ENCODE results near the gene ERG. TPM values are rescaled to one million over a fixed set of nuclear protein-coding genes. Genes with fewer than 3 reads are reported as not detected.

Gene ERG
- total RNA-seq, 1 experiment from 2014 or later: 0.11 TPM

DNA sequence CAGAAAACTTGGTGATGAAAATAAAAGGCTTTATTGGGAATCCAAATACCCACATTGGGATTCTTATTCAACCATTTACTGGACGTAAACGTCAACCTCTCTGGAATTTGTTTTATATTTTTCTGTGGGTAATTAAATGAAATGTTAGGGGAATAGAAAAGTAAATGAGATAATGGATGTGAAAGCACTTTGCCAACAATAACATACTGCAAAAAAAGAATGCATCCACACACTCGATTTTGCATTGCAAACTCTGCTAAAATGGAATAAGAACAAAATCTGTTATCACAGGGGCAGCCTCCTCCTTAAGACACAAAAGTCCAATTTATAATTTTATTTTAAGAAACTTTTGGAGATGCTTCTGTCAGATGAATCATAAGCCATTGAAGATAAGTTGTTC, 88.4 kb downstream of the ERG start:
- Histone ChIP-seq H4K20me1 (ENCODE audit: control insufficient read depth, insufficient read depth, insufficient read length) (no peaks in the 10 kb centered on the region), H2BK120ac (ENCODE audit: low read depth, low read length, poor library complexity, severe bottlenecking) (no peak overlapping the region), H3K27ac (ENCODE audit: insufficient read length, low read depth, low read length) (no peak overlapping the region), H2BK12ac (ENCODE audit: insufficient read length, low read depth, low read length) (no peak overlapping the region), H3K23me2 (ENCODE audit: insufficient read length, low read depth, low read length, poor library complexity, severe bottlenecking) (no peaks in the 10 kb centered on the region), H3K4ac (ENCODE audit: low read depth, low read length) (no peak overlapping the region), H3K23ac (ENCODE audit: insufficient read length, low read depth, low read length) (no peak overlapping the region), H3K4me1 (ENCODE audit: insufficient read depth, low read length) (peaks cover 5% of the 10 kb centered on the region; the same call in 1 of the 2 replicates), H3K9ac (ENCODE audit: extremely low read depth, insufficient read length, low read length) (no peak overlapping the region), H2BK5ac (ENCODE audit: insufficient read length, low read length) (no peak overlapping the region), H3T11ph (ENCODE audit: low read length) (no peak overlapping the region), H2AFZ (ENCODE audit: low read length) (no peak overlapping the region), H3K9me3 (ENCODE audit: control insufficient read depth, low read depth, low read length) (no peaks in the 10 kb centered on the region), H3K14ac (ENCODE audit: insufficient read depth, low read length) (no peak overlapping the region), H3K56ac (ENCODE audit: insufficient read length, low read depth, low read length) (no peak overlapping the region), H2BK20ac (ENCODE audit: low read depth, low read length, poor library complexity, severe bottlenecking) (no peak overlapping the region), H4K5ac (ENCODE audit: insufficient read length, low read depth, low read length) (no peak overlapping the region), H2BK15ac (ENCODE audit: low read depth, low read length) (no peak overlapping the region), H4K91ac (ENCODE audit: insufficient read length, low read depth, low read length) (no peak overlapping the region), H3K4me2 (ENCODE audit: insufficient read depth, insufficient read length, low read length) (no peak overlapping the region), H4K8ac (replicated peaks; ENCODE audit: insufficient read length, low read depth, low read length) (no peak overlapping the region), H2AK5ac (ENCODE audit: insufficient read length, low read length) (no peak overlapping the region), H3K27me3 (ENCODE audit: insufficient read depth, low read length) (no peaks in the 10 kb centered on the region), H3K18ac (ENCODE audit: insufficient read length, low read depth, low read length) (no peak overlapping the region), H3K79me2 (ENCODE audit: insufficient read depth, low read length) (no peaks in the 10 kb centered on the region), H3K79me1 (ENCODE audit: insufficient read depth, low read depth, low read length, poor library complexity, severe bottlenecking) (no peaks in the 10 kb centered on the region)
- Mint-ChIP-seq H3K9me3 (peaks cover 10 to 11% of the 10 kb centered on the region in 2 experiments), H3K36me3 (ENCODE audit: insufficient read depth in 1 of 3, low read depth in 3 of 3) (peaks cover 0 to 3% (median 0%) of the 10 kb centered on the region in 3 experiments; a peak in 2 of 7 replicates), H3K27me3 (ENCODE audit: low read depth) (no peaks in the 10 kb centered on the region; the same call in 1 of the 2 replicates), H3K4me1 (peaks cover 19 to 21% of the 10 kb centered on the region in 2 experiments), H3K4me3 (no peak overlapping the region), H3K27ac (no peak overlapping the region)
- WGBS (ENCODE audit: extremely low coverage, insufficient read length, low lambda C conversion rate): no CpG with 5 or more reads among the region's 3 CpGs
- no peak for DNase-seq
- no peak for TF ChIP-seq CTCF (conservative IDR thresholded peaks at IDR 0.05)

All from H9 (cell line).